Fibroblast of villous mesenchyme (primary cell): ENCODE results near the gene GJE1. TPM values are rescaled to one million over a fixed set of nuclear protein-coding genes. Genes with fewer than 3 reads are reported as not detected.

Source experiments
- DNase-seq: peaks from one replicate; pipeline ENCODE4 v3.0.0-alpha.2; 2010; ENCODE audit warnings: low read depth
- H3K4me3 ChIP-seq: 2 replicates; pipeline ENCODE4 v1.5.1; 2011; ENCODE audit warnings: low read depth, mild to moderate bottlenecking, low read length
- total RNA-seq: library from RNA; depleted of rRNA; stranded (reverse); fragments of >200 nt; gene quantifications from 2 replicates; pipeline ENCODE4 v1.2.3, GENCODE V29; 2012
- TF ChIP-seq, protein P1 (sequence below): IDR thresholded peaks from 2 replicates; pipeline ENCODE4 v1.5.1; 2012; ENCODE audit warnings: low read depth, mild to moderate bottlenecking, low read length; ENCODE audit not compliant: insufficient read depth

The GJE1 gene
- total RNA-seq, 1 donor, result not detected

DNA sequence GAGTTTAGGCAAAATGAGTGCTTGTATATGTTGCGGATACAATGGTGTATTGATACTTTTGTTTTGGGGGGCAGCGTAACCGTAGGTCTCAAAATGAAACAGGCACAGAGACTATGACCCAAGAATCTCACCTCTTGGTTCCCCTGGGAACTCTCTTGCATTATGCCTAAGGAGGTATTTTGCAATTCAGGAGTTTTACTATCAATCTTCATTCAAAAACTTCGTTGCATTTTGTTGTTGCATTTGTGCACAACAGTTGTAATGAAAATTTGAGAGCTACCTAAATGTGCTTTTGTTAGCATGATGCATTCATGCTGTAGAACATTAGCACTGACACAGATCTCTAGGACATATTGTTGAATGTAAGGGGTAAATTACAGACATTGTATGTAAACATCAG lies 32.5 kb downstream of the GJE1 start:
- peak; percentile 12 for DNase-seq
- TF ChIP-seq, protein P1, sequence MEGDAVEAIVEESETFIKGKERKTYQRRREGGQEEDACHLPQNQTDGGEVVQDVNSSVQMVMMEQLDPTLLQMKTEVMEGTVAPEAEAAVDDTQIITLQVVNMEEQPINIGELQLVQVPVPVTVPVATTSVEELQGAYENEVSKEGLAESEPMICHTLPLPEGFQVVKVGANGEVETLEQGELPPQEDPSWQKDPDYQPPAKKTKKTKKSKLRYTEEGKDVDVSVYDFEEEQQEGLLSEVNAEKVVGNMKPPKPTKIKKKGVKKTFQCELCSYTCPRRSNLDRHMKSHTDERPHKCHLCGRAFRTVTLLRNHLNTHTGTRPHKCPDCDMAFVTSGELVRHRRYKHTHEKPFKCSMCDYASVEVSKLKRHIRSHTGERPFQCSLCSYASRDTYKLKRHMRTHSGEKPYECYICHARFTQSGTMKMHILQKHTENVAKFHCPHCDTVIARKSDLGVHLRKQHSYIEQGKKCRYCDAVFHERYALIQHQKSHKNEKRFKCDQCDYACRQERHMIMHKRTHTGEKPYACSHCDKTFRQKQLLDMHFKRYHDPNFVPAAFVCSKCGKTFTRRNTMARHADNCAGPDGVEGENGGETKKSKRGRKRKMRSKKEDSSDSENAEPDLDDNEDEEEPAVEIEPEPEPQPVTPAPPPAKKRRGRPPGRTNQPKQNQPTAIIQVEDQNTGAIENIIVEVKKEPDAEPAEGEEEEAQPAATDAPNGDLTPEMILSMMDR, result no peak
- no peak overlapping the region for H3K4me3 ChIP-seq

DNA sequence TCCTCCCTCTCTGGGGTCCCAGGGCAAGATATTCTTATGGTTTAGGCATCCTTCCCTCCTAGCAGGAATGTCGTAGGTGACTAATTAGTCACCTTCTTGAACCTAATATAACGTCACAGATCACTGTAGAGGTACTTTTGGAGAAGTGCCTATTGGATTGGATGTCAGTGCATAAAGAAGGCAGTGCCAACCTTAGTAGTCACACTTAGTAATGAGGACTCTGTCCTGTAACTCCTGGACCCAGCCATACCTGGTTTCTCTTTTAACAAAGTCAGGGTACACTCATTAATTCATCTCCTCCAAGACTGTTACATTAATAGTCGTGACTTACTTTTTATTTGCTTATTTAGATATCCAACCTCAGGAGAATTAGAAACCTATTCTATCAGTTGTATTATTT lies 34.3 kb downstream of the GJE1 start:
- DNase-seq, result no peak
- H3K4me3 ChIP-seq, result no peak overlapping the region
- TF ChIP-seq, protein P1, result no peak

DNA sequence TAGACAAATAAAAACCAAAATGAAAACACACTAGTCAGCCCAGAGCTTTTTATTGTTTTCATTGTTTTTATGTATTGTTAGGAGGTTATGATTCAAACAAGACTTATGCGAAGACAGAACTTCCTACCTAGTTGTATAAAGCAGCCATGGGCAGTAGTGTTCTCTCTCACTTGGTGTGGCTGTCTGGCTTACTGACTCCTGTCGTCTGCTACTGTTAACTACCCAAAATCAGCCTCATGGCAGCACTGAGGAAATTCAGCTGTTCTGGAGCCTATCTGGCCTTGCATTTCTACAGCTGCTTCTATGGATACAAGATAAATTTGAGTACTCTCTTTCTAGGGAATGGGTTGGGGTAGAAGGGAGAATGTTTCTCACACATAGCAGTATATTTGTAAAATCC lies 34.8 kb downstream of the GJE1 start:
- no peak overlapping the region for H3K4me3 ChIP-seq
- TF ChIP-seq, protein P1, result no peak
- no peak for DNase-seq

DNA sequence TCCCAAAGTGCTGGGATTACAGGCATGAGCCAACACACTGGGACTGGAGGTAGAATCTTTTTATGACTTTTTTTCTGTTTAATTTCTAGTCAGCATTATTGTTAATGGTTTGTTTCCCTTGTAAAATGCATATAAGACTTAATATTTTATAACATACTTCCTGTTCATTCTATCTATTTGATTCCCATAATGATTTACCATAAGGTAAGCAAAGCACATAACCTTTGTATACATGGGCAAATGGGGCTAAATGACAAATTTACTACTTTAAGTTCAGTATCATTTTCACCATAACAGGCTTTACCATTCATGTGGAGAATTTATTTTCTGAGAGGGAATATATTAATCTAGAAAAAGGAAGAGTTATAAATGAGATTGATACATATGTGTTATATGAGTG lies 38.6 kb downstream of the GJE1 start:
- no peak for DNase-seq
- TF ChIP-seq, protein P1, result no peak

DNA sequence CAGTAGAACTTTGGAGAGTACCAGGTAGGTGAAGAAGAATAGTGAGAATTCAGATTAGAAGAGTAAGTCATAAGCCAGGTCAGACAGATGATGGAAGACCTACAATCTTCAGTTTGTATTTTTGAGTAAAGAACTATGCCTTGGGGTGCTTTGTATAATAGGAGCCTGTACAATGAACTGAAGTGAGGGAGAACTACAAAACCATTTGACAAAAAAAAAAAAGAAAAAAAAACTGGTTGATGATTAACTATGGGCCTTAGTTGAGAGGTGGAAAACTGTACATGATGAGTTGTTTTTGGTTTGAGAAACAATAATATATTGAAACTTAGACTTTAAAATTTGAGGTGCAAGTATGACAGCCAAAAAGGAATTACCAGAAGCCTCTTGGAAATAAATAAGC lies 40.0 kb downstream of the GJE1 start:
- TF ChIP-seq, protein P1, result no peak
- DNase-seq, result no peak
- no peak overlapping the region for H3K4me3 ChIP-seq

More for the DNA sequence above, 38.6 kb downstream of the GJE1 start:
- H3K4me3 ChIP-seq, result no peak overlapping the region

DNA sequence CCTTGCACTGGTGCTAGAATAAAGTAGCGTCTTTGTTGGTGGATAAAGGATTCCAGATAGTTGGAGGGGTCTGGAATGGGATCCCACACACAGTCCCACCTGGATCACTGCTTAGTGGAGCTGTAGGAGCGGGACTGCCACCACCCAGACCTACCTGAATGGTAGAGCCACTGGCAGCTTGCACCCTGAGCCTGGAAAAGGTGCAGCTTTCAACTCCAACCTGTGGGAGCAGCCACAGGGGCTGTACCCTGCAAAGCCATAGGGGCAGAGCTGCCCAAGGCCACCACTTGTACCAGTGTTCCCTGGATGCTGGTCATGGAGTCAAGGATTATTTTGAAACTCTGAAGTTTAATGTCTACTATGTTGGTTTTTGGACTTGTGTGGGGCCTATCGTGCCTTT lies 41.3 kb downstream of the GJE1 start:
- no peak for DNase-seq
- TF ChIP-seq, protein P1, result no peak
- no peak overlapping the region for H3K4me3 ChIP-seq

DNA sequence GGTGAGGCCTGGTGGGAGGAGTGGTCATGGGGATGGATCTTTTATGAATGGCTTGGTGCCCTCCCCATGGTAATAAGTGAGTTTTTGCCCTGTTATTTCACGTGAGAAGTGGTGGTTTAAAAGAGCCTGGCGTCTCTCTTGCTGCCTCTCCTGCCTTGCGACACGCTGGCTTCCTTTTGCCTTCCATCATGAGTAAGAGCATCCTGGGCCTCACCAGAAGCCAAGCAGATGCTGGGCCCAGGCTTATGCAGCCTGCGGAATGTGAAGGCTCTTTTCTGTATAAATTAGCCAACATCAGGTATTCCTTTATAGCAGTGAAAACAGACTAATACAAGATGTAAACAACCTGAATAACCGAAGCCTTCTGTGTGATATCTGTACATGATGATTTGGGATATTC lies 42.0 kb downstream of the GJE1 start:
- H3K4me3 ChIP-seq, result no peak overlapping the region
- DNase-seq, result no peak
- TF ChIP-seq, protein P1, result no peak
